ENCODE measurements around the gene PPM1E.

DNA sequence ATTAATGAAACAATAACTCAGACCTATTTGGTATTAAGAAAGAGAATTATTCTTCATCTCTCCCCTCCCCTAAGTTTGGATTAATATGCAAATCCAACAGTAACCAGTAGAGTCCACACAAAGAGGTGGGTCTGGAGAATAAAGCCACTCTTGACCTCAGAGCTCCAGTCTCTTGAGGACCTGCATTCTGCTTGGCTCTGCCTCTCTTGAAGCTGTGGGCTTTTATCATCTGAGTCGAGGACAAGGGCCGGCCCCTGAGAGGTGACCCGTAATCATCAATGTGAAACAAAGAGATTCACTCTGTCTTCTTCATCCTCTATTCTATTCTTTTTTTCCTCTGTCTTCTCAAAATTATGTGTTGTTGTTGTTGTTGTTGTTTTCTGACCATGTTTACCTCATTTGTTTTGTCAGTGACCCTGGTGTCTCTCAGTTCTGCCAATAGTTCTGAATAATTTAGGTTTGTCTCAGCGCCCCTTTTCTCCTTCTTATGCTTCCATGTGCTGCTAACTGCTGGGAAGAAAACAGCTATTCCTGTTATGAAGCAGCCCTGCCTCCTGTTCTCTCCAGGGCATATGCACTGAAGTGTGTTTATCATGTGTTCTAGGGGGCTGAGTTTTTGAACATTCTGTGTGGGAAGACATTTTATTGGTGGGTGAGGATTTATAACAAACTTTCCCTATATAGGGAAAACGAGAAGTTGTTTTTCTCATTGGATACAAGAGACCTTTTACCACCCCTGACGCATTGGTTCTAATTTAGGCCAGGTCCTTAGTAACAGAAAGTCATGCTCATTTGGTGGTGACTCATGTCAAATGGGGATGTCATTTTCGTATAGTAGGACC, 215.2 kb downstream of the PPM1E start:
- TF ChIP-seq EZH2 (IDR thresholded peaks at IDR 0.05; ENCODE audit: low read length): no peak
- TF ChIP-seq, protein P1, sequence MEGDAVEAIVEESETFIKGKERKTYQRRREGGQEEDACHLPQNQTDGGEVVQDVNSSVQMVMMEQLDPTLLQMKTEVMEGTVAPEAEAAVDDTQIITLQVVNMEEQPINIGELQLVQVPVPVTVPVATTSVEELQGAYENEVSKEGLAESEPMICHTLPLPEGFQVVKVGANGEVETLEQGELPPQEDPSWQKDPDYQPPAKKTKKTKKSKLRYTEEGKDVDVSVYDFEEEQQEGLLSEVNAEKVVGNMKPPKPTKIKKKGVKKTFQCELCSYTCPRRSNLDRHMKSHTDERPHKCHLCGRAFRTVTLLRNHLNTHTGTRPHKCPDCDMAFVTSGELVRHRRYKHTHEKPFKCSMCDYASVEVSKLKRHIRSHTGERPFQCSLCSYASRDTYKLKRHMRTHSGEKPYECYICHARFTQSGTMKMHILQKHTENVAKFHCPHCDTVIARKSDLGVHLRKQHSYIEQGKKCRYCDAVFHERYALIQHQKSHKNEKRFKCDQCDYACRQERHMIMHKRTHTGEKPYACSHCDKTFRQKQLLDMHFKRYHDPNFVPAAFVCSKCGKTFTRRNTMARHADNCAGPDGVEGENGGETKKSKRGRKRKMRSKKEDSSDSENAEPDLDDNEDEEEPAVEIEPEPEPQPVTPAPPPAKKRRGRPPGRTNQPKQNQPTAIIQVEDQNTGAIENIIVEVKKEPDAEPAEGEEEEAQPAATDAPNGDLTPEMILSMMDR (optimal IDR thresholded peaks at IDR 0.05 in 1 of 3, IDR thresholded peaks at IDR 0.05 in 1 of 3, conservative IDR thresholded peaks at IDR 0.05 in 1 of 3; ENCODE audit: extremely low read depth in 1 of 3, insufficient read depth in 2 of 3, low read length in 3 of 3): no peak

All from keratinocyte (primary cell).